Kidney (tissue), 14 donors: Measurements from ENCODE around the gene TCTA. TPM values are rescaled to one million over a fixed set of nuclear protein-coding genes. Genes with fewer than 3 reads are reported as not detected.
"Not testable (repeated sequence)": the region's sequence is repeated elsewhere in the genome, so short reads cannot be mapped to it uniquely, and the experiment has no call there.

Experiments
- DNase-seq, 5 donors: peaks; one replicate each; pipeline ENCODE4 v3.0.0-alpha.2; 2013 to 2020
- FAIRE-seq: peaks from 2 replicates; lab custom pipeline; 2012; peaks lifted over from hg19 to GRCh38; lab: Jason Lieb, UNC
- H3K27ac ChIP-seq, 2 donors: one replicate each; pipeline ENCODE4 v1.7.0; 2013; ENCODE audit warnings: low read depth in 2 of 2, low read length in 2 of 2, inconsistent platforms in 1 of 2
- H3K27me3 ChIP-seq: one replicate; pipeline ENCODE4 v1.7.1; 2013; ENCODE audit warnings: low read length, inconsistent platforms; ENCODE audit not compliant: control insufficient read depth, insufficient read depth
- H3K36me3 ChIP-seq, 3 donors: one replicate each; pipeline versions ENCODE4 v1.7.0 to v1.7.1; 2013; ENCODE audit warnings: low read length in 3 of 3, control low read depth in 1 of 3, inconsistent platforms in 1 of 3; ENCODE audit not compliant: insufficient read depth in 3 of 3, control insufficient read depth in 2 of 3
- H3K4me1 ChIP-seq, 3 donors: one replicate each; pipeline versions ENCODE4 v1.7.0 to v1.7.1; 2013; ENCODE audit warnings: low read length in 3 of 3, inconsistent platforms in 1 of 3, low read depth in 1 of 3; ENCODE audit not compliant: control insufficient read depth in 2 of 3, insufficient read depth in 2 of 3
- H3K4me3 ChIP-seq, 3 donors: one replicate each; pipeline versions ENCODE4 v1.7.0 to v1.8.1; 2013; ENCODE audit warnings: low read length in 3 of 3, control low read depth in 1 of 3, inconsistent platforms in 1 of 3
- H3K9ac ChIP-seq, 3 donors: one replicate each; pipeline versions ENCODE4 v1.7.0 to v1.7.1; 2013; ENCODE audit warnings: low read length in 3 of 3, control low read depth in 1 of 3, inconsistent platforms in 1 of 3
- H3K9me3 ChIP-seq, 3 donors: one replicate each; pipeline versions ENCODE4 v1.7.0 to v1.7.1; 2013; ENCODE audit warnings: low read length in 3 of 3, control low read depth in 1 of 3, inconsistent platforms in 1 of 3; ENCODE audit not compliant: control insufficient read depth in 2 of 3, insufficient read depth in 1 of 3
- intact Hi-C: fragments of 100-400 bp; cut with DNase I; formaldehyde crosslinking; loops from one replicate; pipeline ENCODE4 v1.11.1; 2022
- polyA plus RNA-seq: library from polyadenylated mRNA; stranded (reverse); fragments of 350-450 nt; fragmentation: Illumina TruSeq; extraction: RNeasy Lipid Tissue Mini Kit (QIAGEN cat#74804); gene quantifications from one replicate; pipeline ENCODE4 v1.2.3, GENCODE V29; 2014; ENCODE audit warnings: low read depth, low replicate concordance; ENCODE audit not compliant: insufficient read depth
- total RNA-seq: library from RNA; stranded (reverse); fragmentation: NEBNext Ultra II Directional; extraction: Animal tissue kit (Norgen Biotek cat#: 25700); gene quantifications from one replicate; pipeline ENCODE4 v1.2.1, GENCODE V29; 2021
- TF ChIP-seq, protein P1 (sequence below): IDR thresholded peaks from 3 replicates; pipeline ENCODE4 v1.5.1; 2012; ENCODE audit warnings: mild to moderate bottlenecking, moderate library complexity, borderline replicate concordance; ENCODE audit not compliant: insufficient read depth; ENCODE audit errors: extremely low read depth
- donor health status: control.
- donor health status: control.
- donor health status: control.
- donor health status: control.
- donor health status: control.
- donor health status: DM: yes; HTN: yes; CAD: no.
- donor health status: Normal renal cell carcinoma (clear cell type).

TCTA gene
- total and polyA plus RNA-seq, 2 donors from 2014 or later, result 76.7 to 83.2 TPM

DNA sequence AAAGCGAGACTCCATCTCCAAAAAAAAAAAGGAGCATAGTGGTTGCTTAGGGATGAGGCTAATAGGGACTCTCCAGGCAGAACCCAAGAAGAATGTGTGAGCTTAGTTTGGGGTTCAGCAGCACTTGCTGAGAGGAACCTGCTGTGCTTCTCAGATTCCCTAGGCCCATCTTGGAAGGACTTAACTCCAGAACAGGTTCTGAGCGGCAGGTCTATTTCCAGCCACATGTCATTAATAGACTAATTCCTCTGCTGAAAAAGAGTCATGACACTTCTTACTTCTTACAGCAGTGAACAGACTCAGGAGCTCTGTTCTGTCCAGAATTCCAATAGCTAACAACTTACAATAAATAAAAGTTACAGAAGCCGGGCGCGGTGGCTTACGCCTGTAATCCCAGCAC is 22.9 kb upstream of the TCTA start:
- TF ChIP-seq, protein P1, sequence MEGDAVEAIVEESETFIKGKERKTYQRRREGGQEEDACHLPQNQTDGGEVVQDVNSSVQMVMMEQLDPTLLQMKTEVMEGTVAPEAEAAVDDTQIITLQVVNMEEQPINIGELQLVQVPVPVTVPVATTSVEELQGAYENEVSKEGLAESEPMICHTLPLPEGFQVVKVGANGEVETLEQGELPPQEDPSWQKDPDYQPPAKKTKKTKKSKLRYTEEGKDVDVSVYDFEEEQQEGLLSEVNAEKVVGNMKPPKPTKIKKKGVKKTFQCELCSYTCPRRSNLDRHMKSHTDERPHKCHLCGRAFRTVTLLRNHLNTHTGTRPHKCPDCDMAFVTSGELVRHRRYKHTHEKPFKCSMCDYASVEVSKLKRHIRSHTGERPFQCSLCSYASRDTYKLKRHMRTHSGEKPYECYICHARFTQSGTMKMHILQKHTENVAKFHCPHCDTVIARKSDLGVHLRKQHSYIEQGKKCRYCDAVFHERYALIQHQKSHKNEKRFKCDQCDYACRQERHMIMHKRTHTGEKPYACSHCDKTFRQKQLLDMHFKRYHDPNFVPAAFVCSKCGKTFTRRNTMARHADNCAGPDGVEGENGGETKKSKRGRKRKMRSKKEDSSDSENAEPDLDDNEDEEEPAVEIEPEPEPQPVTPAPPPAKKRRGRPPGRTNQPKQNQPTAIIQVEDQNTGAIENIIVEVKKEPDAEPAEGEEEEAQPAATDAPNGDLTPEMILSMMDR, result no peak
- H3K4me3 ChIP-seq, result no peak overlapping the region
- no peak for FAIRE-seq
- no peak for DNase-seq
- no peaks in the 10 kb centered on the region for H3K27me3 ChIP-seq
- no peak overlapping the region for H3K27ac ChIP-seq
- no peaks in the 10 kb centered on the region for H3K9me3 ChIP-seq
- H3K36me3 ChIP-seq, result no peaks in the 10 kb centered on the region
- peaks cover 0 to 4% (median 2%) of the 10 kb centered on the region in 3 donors for H3K4me1 ChIP-seq
- intact Hi-C loops, result no loop called here
- no peak overlapping the region for H3K9ac ChIP-seq

GRCh38 chr3:49391310-49391709 is 20.9 kb upstream of the TCTA start:
- H3K9ac ChIP-seq, H3K4me1 ChIP-seq, H3K36me3 ChIP-seq, H3K27ac ChIP-seq, DNase-seq, H3K4me3 ChIP-seq, H3K9me3 ChIP-seq, FAIRE-seq, H3K27me3 ChIP-seq, intact Hi-C loops: not testable (repeated sequence)

DNA sequence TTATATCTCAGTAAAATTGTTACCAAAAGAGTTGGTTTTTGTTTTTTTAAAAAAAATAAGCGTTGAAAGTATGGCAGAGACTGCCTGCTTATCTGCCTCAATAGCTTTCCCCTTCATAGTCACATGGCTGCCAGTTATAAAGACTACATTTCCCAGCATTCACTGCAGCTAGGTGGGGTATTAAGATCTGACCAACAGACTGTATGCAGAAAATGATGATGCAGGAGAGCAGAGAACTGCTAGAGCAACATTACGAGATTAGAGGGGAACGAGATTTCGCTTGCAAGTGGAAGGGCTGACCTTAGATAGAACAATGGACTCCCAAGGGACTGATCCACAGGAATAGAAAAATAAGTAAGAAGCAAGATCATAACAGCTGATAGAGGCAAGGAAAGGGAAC is 14.8 kb upstream of the TCTA start:
- DNase-seq, result peak in 2 of 5 donors; percentile 42 to 60
- FAIRE-seq, result no peak
- H3K27ac ChIP-seq, result peak overlapping the region in 1 of 2 donors; percentile 47

DNA sequence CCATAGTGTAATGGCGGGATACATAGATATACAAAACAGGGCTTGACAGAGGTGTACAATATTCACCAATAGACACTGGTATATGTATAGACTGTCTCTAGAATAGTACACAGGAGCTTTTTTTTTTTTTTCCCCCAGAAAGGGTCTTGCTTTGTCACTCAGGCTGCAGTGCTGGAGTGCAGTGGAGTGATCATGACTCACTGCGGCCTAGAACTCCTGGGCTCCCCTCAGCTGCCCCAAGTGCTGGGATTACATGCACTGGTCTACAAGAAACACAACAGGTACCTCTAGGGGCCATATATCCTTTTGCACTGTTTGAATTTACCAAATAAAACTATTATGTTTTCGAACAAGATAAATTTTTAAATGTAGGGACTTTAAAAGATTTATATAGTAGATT is 12.8 kb upstream of the TCTA start:
- Histone ChIP-seq H3K9me3 (no peaks in the 10 kb centered on the region), H3K4me1 (peaks cover 0 to 16% (median 5%) of the 10 kb centered on the region in 3 donors), H3K27me3 (no peaks in the 10 kb centered on the region), H3K27ac (no peak overlapping the region), H3K9ac (no peak overlapping the region), H3K4me3 (no peak overlapping the region), H3K36me3 (peaks cover 0 to 7% (median 0%) of the 10 kb centered on the region in 3 donors)
- TF ChIP-seq, protein P1, result no peak
- intact Hi-C loops, result no loop called here
- FAIRE-seq (no peak), DNase-seq (no peak)

More for the DNA sequence above, 14.8 kb upstream of the TCTA start:
- Histone ChIP-seq H3K9me3 (no peaks in the 10 kb centered on the region), H3K9ac (no peak overlapping the region), H3K4me3 (peak overlapping the region in 2 of 3 donors; percentile 6 to 10), H3K4me1 (peaks cover 0 to 16% (median 5%) of the 10 kb centered on the region in 3 donors), H3K36me3 (peaks cover 0 to 7% (median 0%) of the 10 kb centered on the region in 3 donors), H3K27me3 (no peaks in the 10 kb centered on the region)
- TF ChIP-seq, protein P1, result no peak
- intact Hi-C loops, result no loop called here
